H9 (cell line): ENCODE measurements around the gene CSRP3. TPM values are rescaled to one million over a fixed set of nuclear protein-coding genes. Genes with fewer than 3 reads are reported as not detected.

Experiments used
- DNase-seq: peaks from one replicate; pipeline ENCODE4 v3.0.0-alpha.2; 2017
- H2AFZ ChIP-seq: one replicate; pipeline ENCODE4 v1.6.1; 2013; ENCODE audit warnings: mild to moderate bottlenecking, low read length, control low read depth, moderate library complexity
- H2AK5ac ChIP-seq: 2 replicates; pipeline ENCODE4 v1.6.1; 2013; ENCODE audit warnings: low read length, control low read depth, mixed read lengths; ENCODE audit not compliant: insufficient read length
- H2BK120ac ChIP-seq: one replicate; pipeline ENCODE4 v1.6.1; 2013; ENCODE audit warnings: low read depth, mild to moderate bottlenecking, low read length, control low read depth, inconsistent platforms; ENCODE audit not compliant: poor library complexity, severe bottlenecking
- H2BK12ac ChIP-seq: 2 replicates; pipeline ENCODE4 v1.6.1; 2013; ENCODE audit warnings: low read length, control low read depth, mixed read lengths, low read depth; ENCODE audit not compliant: insufficient read length
- H2BK15ac ChIP-seq: 2 replicates; pipeline ENCODE4 v1.6.1; 2013; ENCODE audit warnings: low read depth, low read length, control low read depth
- H2BK20ac ChIP-seq: one replicate; pipeline ENCODE4 v1.6.1; 2013; ENCODE audit warnings: low read depth, mild to moderate bottlenecking, low read length, control low read depth, inconsistent platforms; ENCODE audit not compliant: poor library complexity, severe bottlenecking
- H2BK5ac ChIP-seq: 2 replicates; pipeline ENCODE4 v1.6.1; 2013; ENCODE audit warnings: low read length, control low read depth, mixed read lengths; ENCODE audit not compliant: insufficient read length
- H3K14ac ChIP-seq: 2 replicates; pipeline ENCODE4 v1.6.1; 2013; ENCODE audit warnings: low read length, control low read depth; ENCODE audit not compliant: insufficient read depth
- H3K18ac ChIP-seq: 2 replicates; pipeline ENCODE4 v1.6.1; 2013; ENCODE audit warnings: low read depth, mild to moderate bottlenecking, mixed read lengths, low read length, control low read depth; ENCODE audit not compliant: insufficient read length
- H3K23ac ChIP-seq: 2 replicates; pipeline ENCODE4 v1.6.1; 2013; ENCODE audit warnings: low read length, control low read depth, mixed read lengths, low read depth; ENCODE audit not compliant: insufficient read length
- H3K23me2 ChIP-seq: 2 replicates; pipeline ENCODE4 v1.6.1; 2013; ENCODE audit warnings: low read depth, mild to moderate bottlenecking, mixed read lengths, low read length, control low read depth; ENCODE audit not compliant: insufficient read length, poor library complexity, severe bottlenecking
- H3K27ac ChIP-seq: 2 replicates; pipeline ENCODE4 v1.5.1; 2013; ENCODE audit warnings: low read length, control low read depth, mixed read lengths, low read depth; ENCODE audit not compliant: insufficient read length
- H3K27me3 ChIP-seq: 2 replicates; pipeline ENCODE4 v1.6.1; 2013; ENCODE audit warnings: low read length, control low read depth, inconsistent platforms; ENCODE audit not compliant: insufficient read depth
- H3K4ac ChIP-seq: 2 replicates; pipeline ENCODE4 v1.6.1; 2013; ENCODE audit warnings: low read depth, mild to moderate bottlenecking, control low read depth, inconsistent platforms, low read length, moderate library complexity
- H3K4me1 ChIP-seq: 2 replicates; pipeline ENCODE4 v1.6.1; 2013; ENCODE audit warnings: low read length, control low read depth, inconsistent platforms; ENCODE audit not compliant: insufficient read depth
- H3K4me2 ChIP-seq: 2 replicates; pipeline ENCODE4 v1.6.1; 2013; ENCODE audit warnings: low read length, control low read depth, mixed read lengths; ENCODE audit not compliant: insufficient read length, insufficient read depth
- H3K56ac ChIP-seq: 2 replicates; pipeline ENCODE4 v1.6.1; 2013; ENCODE audit warnings: low read depth, mild to moderate bottlenecking, mixed read lengths, low read length, control low read depth; ENCODE audit not compliant: insufficient read length
- H3K79me1 ChIP-seq: 2 replicates; pipeline ENCODE4 v1.6.1; 2013; ENCODE audit warnings: low read depth, mild to moderate bottlenecking, moderate library complexity, low read length, control low read depth, inconsistent platforms; ENCODE audit not compliant: insufficient read depth, poor library complexity, severe bottlenecking
- H3K79me2 ChIP-seq: 2 replicates; pipeline ENCODE4 v1.6.1; 2013; ENCODE audit warnings: low read length, control low read depth, inconsistent platforms; ENCODE audit not compliant: insufficient read depth
- H3K9ac ChIP-seq: 2 replicates; pipeline ENCODE4 v1.6.1; 2013; ENCODE audit warnings: low read length, control low read depth, mixed read lengths; ENCODE audit not compliant: insufficient read length; ENCODE audit errors: extremely low read depth
- H3K9me3 ChIP-seq: one replicate; pipeline ENCODE4 v1.6.1; 2013; ENCODE audit warnings: low read depth, low read length, inconsistent platforms; ENCODE audit not compliant: control insufficient read depth
- H3T11ph ChIP-seq: one replicate; pipeline ENCODE4 v1.6.1; 2013; ENCODE audit warnings: mild to moderate bottlenecking, low read length, control low read depth, inconsistent platforms
- H4K20me1 ChIP-seq: one replicate; pipeline ENCODE4 v1.6.1; 2013; ENCODE audit not compliant: control insufficient read depth, insufficient read length, insufficient read depth
- H4K5ac ChIP-seq: 2 replicates; pipeline ENCODE4 v1.6.1; 2013; ENCODE audit warnings: low read depth, mild to moderate bottlenecking, mixed read lengths, low read length, control low read depth; ENCODE audit not compliant: insufficient read length
- H4K8ac ChIP-seq: replicated peaks from 2 replicates; pipeline ENCODE4 v1.6.1; 2013; ENCODE audit warnings: low read length, control low read depth, mixed read lengths, low read depth; ENCODE audit not compliant: insufficient read length
- H4K91ac ChIP-seq: 2 replicates; pipeline ENCODE4 v1.6.1; 2013; ENCODE audit warnings: low read depth, mild to moderate bottlenecking, moderate library complexity, mixed read lengths, low read length, control low read depth; ENCODE audit not compliant: insufficient read length
- H3K27ac Mint-ChIP-seq, 3 experiments: 2 replicates in 2 of 3; 3 replicates in 1 of 3; pipeline ENCODE4 v1.8.0; 2020 to 2021; ENCODE audit warnings: mixed read lengths in 3 of 3, mild to moderate bottlenecking in 1 of 3, moderate library complexity in 1 of 3
- H3K27me3 Mint-ChIP-seq: 2 replicates; pipeline ENCODE4 v1.8.0; 2021; ENCODE audit warnings: low read depth, mild to moderate bottlenecking, moderate library complexity, mixed read lengths
- H3K36me3 Mint-ChIP-seq, 3 experiments: 2 replicates in 2 of 3; 3 replicates in 1 of 3; pipeline ENCODE4 v1.8.0; 2020 to 2021; ENCODE audit warnings: low read depth in 3 of 3, mixed read lengths in 3 of 3; ENCODE audit not compliant: insufficient read depth in 1 of 3
- H3K4me1 Mint-ChIP-seq, 2 experiments: 2 replicates each; pipeline ENCODE4 v1.8.0; 2020; ENCODE audit warnings: mixed read lengths in 2 of 2
- H3K4me3 Mint-ChIP-seq, 2 experiments: 2 replicates in 1 of 2; 3 replicates in 1 of 2; pipeline ENCODE4 v1.8.0; 2020 to 2021; ENCODE audit warnings: mild to moderate bottlenecking in 2 of 2, mixed read lengths in 2 of 2, moderate library complexity in 1 of 2
- H3K9me3 Mint-ChIP-seq, 2 experiments: 2 replicates in 1 of 2; 3 replicates in 1 of 2; pipeline ENCODE4 v1.8.0; 2020; ENCODE audit warnings: mild to moderate bottlenecking in 2 of 2, mixed read lengths in 2 of 2, moderate library complexity in 1 of 2
- WGBS: extraction: QIAGEN DNeasy Blood & Tissue Kit; methylation state at CpG from one replicate; pipeline ENCODE4 v1.1.7; 2013; ENCODE audit warnings: missing lambda C conversion rate, low lambda C conversion rate, mixed read lengths; ENCODE audit not compliant: insufficient read length; ENCODE audit errors: extremely low coverage; 5-methylcytosine and 5-hydroxymethylcytosine counted together
- total RNA-seq: library from RNA; stranded (reverse); gene quantifications from 2 replicates; pipeline ENCODE4 v1.2.1, GENCODE V29; 2021
- TF ChIP-seq, protein P1 (sequence below): fragments of 200-600 bp; sonication (generic); conservative IDR thresholded peaks from 3 replicates; pipeline ENCODE4 v1.8.0; 2021; ENCODE audit warnings: antibody characterized with exemption, mild to moderate bottlenecking

CSRP3 gene
- total RNA-seq, 1 experiment from 2014 or later = not detected

- H3K27ac Mint-ChIP-seq = no peak overlapping the region; a peak in 1 of 7 replicates
- Histone ChIP-seq H3K23me2 (no peaks in the 10 kb centered on the region), H3K27me3 (no peaks in the 10 kb centered on the region)
Observed at GRCh38 chr11:19173964-19174638, 27.7 kb downstream of the CSRP3 start.

More at GRCh38 chr11:19173964-19174638, 27.7 kb downstream of the CSRP3 start:
- H2BK5ac ChIP-seq = no peak overlapping the region
- no CpG with 5 or more reads among the region's 7 CpGs for WGBS
- no peak overlapping the region for H3K9ac ChIP-seq
- TF ChIP-seq, protein P1, sequence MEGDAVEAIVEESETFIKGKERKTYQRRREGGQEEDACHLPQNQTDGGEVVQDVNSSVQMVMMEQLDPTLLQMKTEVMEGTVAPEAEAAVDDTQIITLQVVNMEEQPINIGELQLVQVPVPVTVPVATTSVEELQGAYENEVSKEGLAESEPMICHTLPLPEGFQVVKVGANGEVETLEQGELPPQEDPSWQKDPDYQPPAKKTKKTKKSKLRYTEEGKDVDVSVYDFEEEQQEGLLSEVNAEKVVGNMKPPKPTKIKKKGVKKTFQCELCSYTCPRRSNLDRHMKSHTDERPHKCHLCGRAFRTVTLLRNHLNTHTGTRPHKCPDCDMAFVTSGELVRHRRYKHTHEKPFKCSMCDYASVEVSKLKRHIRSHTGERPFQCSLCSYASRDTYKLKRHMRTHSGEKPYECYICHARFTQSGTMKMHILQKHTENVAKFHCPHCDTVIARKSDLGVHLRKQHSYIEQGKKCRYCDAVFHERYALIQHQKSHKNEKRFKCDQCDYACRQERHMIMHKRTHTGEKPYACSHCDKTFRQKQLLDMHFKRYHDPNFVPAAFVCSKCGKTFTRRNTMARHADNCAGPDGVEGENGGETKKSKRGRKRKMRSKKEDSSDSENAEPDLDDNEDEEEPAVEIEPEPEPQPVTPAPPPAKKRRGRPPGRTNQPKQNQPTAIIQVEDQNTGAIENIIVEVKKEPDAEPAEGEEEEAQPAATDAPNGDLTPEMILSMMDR = no peak
- no peaks in the 10 kb centered on the region for H3K9me3 ChIP-seq
- Mint-ChIP-seq H3K36me3 (peaks cover 3 to 42% (median 31%) of the 10 kb centered on the region in 3 experiments; a peak in 5 of 7 replicates), H3K4me3 (no peak overlapping the region), H3K4me1 (no peaks in the 10 kb centered on the region), H3K9me3 (no peaks in the 10 kb centered on the region), H3K27me3 (no peaks in the 10 kb centered on the region; the same call in 1 of the 2 replicates)
- no peaks in the 10 kb centered on the region for H4K20me1 ChIP-seq
- no peak overlapping the region for H3K18ac ChIP-seq
- no peak overlapping the region for H2BK20ac ChIP-seq
- no peak overlapping the region for H3K14ac ChIP-seq
- no peak for DNase-seq
- no peak overlapping the region for H2AFZ ChIP-seq
- H4K8ac ChIP-seq = no peak overlapping the region
- no peak overlapping the region for H3K4ac ChIP-seq
- no peaks in the 10 kb centered on the region for H3K79me2 ChIP-seq
- no peak overlapping the region for H4K5ac ChIP-seq
- no peak overlapping the region for H4K91ac ChIP-seq
- no peak overlapping the region for H2BK12ac ChIP-seq
- H3T11ph ChIP-seq = no peak overlapping the region
- H3K4me2 ChIP-seq = no peak overlapping the region
- no peak overlapping the region for H3K27ac ChIP-seq
- no peaks in the 10 kb centered on the region for H3K79me1 ChIP-seq
- no peak overlapping the region for H3K23ac ChIP-seq
- H2BK120ac ChIP-seq = no peak overlapping the region
- no peaks in the 10 kb centered on the region for H3K4me1 ChIP-seq
- H2AK5ac ChIP-seq = no peak overlapping the region
- no peak overlapping the region for H2BK15ac ChIP-seq
- H3K56ac ChIP-seq = no peak overlapping the region
